ENCODE data around the gene PLIN4.
"Not testable (repeated sequence)": the region's sequence is repeated elsewhere in the genome, so short reads cannot be mapped to it uniquely, and the experiment has no call there.

Gene PLIN4

GRCh38 chr19:4518345-4519171 lies at the start of gene PLIN4:
TSS of gene PLIN4 (minus strand) at chr19:4518486. CDS start at chr19:4518272, 214 bp downstream.
- no peak for DNase-seq (ENCODE audit: low read depth in 4 of 4, low spot score in 1 of 4)

- DNase-seq (ENCODE audit: low read depth in 4 of 4, low spot score in 1 of 4), result peak; percentile 29 to 45 (median 36)
Measured at GRCh38 chr19:4567584-4568071, 49.3 kb upstream of the PLIN4 start.

GRCh38 chr19:4566402-4567051 lies 48.2 kb upstream of the PLIN4 start:
- DNase-seq (ENCODE audit: low read depth in 4 of 4, low spot score in 1 of 4), result no peak

- not testable (repeated sequence) for DNase-seq (ENCODE audit: low read depth in 4 of 4, low spot score in 1 of 4)
Measured at GRCh38 chr19:4563562-4563961, 45.3 kb upstream of the PLIN4 start.

DNA sequence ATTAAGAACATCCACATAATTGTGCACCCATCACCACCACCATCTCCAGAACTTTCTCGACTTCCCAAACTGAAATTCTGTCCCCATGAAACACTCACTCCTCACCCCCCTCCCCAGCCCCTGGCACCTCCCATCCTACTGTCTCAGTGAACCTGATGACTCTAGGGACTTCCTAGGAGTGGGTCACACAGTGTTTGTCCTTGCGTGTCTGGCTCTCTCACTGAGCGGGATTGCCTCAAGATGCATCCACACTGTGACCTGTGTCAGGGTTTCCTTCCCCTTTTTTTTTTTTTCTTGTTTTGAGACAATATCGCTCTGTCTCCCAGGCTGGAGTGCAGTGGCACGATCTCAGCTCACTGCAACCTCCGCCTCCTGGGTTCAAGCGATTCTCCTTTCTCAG lies 43.8 kb upstream of the PLIN4 start:
- DNase-seq (ENCODE audit: low read depth in 4 of 4, low spot score in 1 of 4), result not testable (repeated sequence)

DNA sequence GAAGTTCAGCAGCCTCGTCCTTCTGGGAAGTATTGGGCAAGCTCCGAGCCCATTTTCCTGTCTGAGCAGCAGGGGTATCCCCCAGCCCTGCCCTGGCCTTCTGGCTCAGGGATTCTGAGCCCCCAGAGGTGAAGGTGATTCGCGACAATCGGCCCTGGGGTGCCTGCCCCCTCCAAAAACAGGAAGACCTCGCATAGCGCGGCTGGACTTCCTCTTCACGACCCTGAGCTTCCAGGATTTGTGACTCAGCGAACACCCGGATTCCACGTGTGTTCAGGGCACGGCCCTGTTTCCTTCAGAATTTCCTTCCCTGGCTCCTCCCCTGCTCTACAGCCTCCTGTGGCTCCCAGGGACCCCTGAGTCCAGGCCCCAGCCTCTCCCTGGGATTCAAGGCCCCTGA lies 41.3 kb upstream of the PLIN4 start, which contains the start of gene SEMA6B:
Gene SEMA6B (minus strand): TSS at position 116 of the 400 bp plus-strand sequence. CDS start 1,227 bp downstream, outside the sequence.
- no peak for DNase-seq (ENCODE audit: low read depth in 4 of 4, low spot score in 1 of 4)

DNA sequence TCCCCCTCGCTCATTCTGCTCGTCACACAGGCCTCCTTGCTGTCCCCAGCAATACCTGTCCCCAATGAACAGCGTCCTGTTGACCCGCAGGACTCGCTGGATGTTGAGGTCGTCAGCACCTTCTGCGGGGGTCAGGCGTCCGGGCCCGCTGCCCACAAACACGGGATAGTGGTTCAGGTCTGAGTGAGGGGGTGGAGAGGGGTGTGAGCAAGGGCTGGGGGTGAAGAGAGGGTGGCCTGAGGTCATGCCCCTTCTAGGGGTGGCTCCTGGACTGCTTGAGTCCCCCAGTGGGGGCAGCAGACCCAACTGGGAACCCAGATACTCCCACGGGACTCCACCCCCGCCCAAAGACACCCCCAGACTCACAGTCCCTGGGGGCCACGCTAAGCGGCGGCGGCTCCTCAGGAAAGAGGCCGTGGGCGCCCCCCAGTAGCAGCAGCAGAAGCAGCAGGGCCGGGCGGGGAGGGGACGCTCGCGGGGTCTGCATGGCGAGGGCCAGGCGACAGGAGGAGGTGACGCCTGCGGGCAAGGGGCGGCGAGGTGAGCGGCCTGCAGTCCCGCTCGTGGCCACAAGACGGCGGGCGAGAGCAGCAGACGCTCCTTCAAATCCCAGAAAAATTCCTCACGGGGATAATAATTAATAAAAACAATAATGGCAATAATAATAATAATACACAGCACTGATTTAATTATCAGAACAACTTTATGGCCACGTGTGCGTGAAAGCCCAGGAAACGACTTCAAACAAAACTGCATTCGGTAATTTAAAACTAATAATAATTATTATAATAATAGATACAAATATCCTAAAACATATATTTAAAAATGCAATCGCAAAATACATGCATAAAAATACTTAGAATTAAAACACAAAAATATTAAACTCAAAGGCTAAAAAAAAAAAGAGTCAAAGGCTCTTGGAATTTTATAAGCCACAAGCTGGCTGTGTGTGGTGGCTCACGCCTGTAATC lies 40.0 kb upstream of the PLIN4 start:
- DNase-seq (ENCODE audit: low read depth in 4 of 4, low spot score in 1 of 4), result peak in 1 of 4 experiments; percentile 23

DNA sequence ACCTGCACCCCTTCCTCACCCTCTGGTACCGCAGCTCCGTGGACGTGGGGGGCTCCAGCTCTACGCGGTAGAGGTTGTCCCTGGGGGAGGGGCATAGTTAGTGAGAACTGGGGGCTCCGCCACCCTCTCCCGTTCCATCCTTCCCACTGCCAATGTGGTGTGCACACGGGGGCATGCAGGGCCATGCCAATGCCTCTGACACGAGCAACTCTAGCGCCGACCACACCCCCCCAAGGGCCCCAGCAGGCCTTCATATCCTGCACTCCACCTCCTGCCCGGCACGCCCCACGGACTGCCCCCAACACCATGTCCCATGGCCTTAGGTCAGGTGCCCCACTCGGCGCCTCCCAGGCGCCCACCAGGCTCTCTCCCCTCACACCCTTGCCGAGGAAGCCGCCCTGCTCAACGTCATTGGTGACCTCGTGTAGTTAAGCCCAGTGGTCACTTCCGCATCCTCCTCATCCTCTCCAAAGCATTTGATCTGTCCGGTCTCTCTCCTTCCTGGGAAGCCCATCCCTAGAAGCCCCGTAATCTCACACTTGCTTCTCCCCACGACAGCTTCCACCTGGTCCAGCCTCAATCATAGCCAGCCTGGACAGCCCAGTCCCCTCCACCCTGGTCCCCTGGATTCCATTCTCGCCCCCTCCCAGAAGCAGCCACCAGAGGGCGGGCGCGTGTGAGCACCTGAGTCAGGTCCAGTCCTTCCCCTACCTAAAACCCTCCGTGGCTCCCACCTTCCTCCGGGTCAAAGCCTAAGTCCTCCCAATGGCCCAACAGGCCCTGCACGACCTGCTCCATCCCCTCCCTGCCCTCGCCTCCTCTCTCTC lies 39.1 kb upstream of the PLIN4 start:
- DNase-seq (ENCODE audit: low read depth in 4 of 4, low spot score in 1 of 4), result no peak

DNA sequence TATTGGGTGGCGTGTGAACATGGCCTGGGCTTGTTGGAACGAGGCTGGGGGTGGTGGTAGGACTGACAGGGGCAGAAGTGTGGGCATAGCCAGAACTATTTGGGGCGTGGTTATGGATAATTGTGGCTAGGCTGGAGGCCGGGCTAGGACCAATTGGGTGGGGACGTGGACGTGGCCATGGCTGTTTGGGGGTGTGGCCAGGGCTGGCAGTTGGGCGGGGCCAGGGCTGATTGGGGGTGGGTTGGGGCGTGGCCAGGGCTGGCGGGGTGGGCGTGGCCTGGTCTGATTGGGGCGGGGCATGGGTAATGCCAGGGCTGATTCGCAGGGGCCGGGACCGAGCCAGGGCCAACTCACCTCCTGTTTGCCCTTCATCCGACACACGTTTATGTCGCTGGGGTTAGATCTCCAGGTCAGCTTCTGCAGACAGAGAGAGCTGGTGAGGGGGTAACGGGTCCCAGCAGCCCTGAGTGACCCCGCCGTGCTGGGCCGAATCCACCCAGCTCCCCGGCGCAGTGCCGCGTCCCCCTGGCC lies 38.4 kb upstream of the PLIN4 start:
- no peak for DNase-seq (ENCODE audit: low read depth in 4 of 4, low spot score in 1 of 4)

DNA sequence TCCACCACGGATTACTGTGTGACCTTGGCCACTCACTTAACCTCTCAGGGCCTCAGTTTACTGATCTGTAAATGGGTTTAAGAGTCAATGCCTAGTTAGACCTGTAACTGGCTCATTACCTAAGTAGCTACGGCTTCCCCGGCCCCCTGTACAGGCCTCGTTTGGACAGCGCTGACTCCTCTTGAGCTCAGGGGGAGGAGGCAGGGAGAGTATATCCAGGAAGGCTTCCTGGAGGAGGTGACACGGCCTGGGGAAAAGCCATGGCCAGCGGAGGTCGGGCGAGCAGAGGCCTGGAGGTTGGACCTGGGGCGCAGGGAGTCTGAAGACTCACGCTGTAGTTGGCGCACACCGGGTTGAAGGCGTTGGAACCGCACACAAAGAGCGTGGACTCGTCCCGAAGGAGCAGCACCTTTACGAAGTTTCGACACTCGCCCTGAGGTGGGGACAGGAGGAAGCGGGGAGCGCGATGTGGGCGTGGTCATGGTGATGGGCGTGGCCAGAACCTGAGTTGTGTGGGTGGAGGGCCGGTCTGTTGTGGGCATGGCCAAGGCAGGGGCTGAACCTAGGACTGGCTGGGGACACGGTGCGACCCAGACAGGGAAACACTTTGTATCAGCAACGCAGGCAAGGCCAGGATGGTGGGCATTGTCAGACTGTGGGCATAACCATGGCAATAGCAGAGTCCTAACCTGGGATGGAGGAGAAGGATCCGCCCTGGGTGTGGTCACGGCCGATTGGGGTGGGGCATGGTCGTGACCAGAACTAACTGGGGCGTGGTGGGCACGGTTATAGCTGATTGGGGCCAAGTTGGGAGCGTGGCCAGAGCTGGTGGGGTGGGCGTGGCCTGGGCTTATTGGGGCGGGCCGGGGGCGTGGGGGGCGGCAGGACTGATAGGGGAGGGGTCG lies 37.6 kb upstream of the PLIN4 start:
- DNase-seq (ENCODE audit: low read depth in 4 of 4, low spot score in 1 of 4), result no peak

DNA sequence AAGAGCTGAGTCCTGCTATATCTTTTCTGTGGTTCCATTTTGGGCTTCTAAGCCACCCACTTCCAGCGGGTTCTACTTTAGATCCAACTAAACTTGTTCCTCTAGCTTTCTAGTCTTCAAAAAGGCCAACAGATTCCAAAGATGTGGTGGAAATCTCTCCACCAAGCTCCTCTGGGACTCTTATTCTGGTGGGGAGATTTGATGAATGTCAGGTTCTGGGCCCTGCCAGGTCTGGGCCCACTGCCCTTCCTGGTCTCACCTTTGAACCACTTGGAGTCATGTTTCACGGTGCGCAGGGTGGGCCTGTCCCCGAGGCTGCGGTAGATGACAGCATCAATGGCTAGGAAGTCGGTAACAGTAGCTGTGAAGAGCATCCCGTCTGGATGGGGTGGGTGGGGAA lies 36.4 kb upstream of the PLIN4 start:
- DNase-seq (ENCODE audit: low read depth in 4 of 4, low spot score in 1 of 4), result no peak

DNA sequence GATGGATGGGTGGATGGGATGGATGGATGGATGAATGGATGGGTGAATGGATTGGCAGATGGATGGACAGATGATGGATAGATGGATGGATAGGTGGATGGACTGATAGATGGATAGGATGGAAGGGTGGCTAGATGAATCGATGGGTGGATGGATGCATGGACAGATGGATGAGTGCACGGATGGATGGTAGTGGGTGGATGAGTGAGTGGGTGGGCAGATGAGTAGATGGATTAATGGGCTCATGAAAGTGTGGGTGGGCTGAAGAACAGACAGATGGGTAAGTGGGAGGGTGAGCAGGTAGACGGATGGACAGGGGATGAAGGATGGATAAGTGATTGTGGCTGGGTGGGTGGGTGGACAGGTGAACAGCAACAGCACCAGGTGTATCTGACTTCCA lies 35.5 kb upstream of the PLIN4 start:
- no peak for DNase-seq (ENCODE audit: low read depth in 4 of 4, low spot score in 1 of 4)

- no peak for DNase-seq (ENCODE audit: low read depth in 4 of 4, low spot score in 1 of 4)
Measured at GRCh38 chr19:4553092-4553695, 34.9 kb upstream of the PLIN4 start.

DNA sequence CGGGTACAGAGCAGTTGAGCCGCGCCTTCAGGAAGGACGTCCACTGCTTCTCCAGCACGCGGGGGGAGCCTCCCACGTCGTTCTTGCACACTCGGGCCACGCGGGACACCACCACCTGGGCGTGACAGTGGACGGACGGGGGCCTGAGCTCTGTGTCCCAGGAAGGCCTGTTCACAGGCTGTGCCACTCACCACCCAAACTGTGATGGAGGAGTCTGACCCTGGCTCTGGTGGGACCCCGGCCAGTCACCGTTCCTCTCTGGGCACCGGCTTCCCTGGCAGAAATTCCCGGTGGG lies 34.2 kb upstream of the PLIN4 start:
- DNase-seq (ENCODE audit: low read depth in 4 of 4, low spot score in 1 of 4), result no peak

DNA sequence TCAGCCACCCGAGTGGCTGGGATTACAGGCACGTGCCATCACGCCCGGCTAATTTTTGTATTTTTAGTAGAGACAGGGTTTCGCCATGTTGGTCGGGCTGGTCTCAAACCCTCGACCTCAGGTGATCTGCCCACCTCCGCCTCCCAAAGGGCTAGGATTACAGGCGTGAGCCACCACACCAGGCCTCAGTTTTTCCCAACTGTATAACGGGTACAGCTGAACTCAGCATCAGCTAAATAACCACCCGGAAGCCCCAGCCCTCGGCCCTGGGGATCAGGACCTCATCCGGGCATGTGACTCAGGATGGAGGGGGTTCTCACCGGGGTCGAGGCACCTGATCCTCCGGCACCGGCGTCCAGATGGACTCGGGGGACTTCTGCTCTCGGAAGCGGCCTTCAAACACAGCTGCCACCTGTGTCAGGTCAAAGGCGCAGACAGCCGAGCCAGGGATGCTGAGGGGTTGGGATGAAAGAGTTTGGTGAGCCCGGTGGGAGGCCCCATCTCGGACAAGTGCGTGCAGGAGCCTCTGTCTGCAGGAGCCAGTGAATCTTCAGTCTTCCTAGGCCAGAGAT lies 32.3 kb upstream of the PLIN4 start:
- no peak for DNase-seq (ENCODE audit: low read depth in 4 of 4, low spot score in 1 of 4)

DNA sequence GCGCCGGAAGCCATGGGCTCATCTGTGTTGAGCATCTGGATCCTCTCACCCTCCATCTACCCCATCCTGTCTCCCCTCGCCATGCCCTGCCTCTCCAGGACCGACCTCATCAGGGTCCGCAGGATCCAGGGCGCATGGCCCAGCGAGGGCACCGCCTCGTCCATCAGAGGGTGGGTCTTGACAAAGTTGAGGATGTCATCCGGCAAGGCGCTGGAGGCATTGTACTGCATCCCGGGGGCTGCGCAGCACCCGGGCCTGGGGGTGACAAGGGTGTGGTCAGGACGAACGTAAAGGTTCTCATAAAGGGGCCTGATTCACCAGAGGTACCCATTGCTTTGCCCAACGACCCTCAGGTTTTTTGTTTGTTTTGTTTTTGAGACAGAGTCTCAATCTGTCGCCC lies 31.7 kb upstream of the PLIN4 start:
- DNase-seq (ENCODE audit: low read depth in 4 of 4, low spot score in 1 of 4), result no peak

GRCh38 chr19:4548238-4548584 lies 29.9 kb upstream of the PLIN4 start:
- no peak for DNase-seq (ENCODE audit: low read depth in 4 of 4, low spot score in 1 of 4)

Measured in stimulated activated CD4-positive, alpha-beta T cell treated with anti-CD3 and anti-CD28 coated beads, Interleukin-1b, Interleukin-23, amount 100 ng/mL, for 24 hours (primary cell).